Measurements from ENCODE around the gene ZNF322.

Gene ZNF322

GRCh38 chr6:26624557-26624956 lies 35.0 kb downstream of the ZNF322 start:
- DNase-seq = no peak
- H3K36me3 ChIP-seq (replicated peaks; ENCODE audit: insufficient read depth, low read length) = no peaks in the 10 kb centered on the region
- H3K4me3 ChIP-seq (ENCODE audit: low read length) = no peak overlapping the region
- H3K4me1 ChIP-seq (ENCODE audit: low read length) = no peaks in the 10 kb centered on the region
- H4K20me1 ChIP-seq (ENCODE audit: insufficient read depth, low read length) = no peaks in the 10 kb centered on the region
- no peaks in the 10 kb centered on the region for H3K79me2 ChIP-seq (ENCODE audit: low read length)
- H3K27ac ChIP-seq (ENCODE audit: low read length) = no peak overlapping the region
- H3K9ac ChIP-seq (ENCODE audit: low read length) = no peak overlapping the region
- no peak overlapping the region for H2AFZ ChIP-seq (ENCODE audit: low read length)
- no peak overlapping the region for H3K4me2 ChIP-seq (ENCODE audit: low read depth, low read length)
- no peaks in the 10 kb centered on the region for H3K9me2 ChIP-seq (replicated peaks; ENCODE audit: insufficient read depth, low read length)
- no peak for TF ChIP-seq EZH2 (optimal IDR thresholded peaks at IDR 0.05; ENCODE audit: low read depth, low read length)
- TF ChIP-seq EZH2phosphoT487 (IDR thresholded peaks at IDR 0.05; ENCODE audit: low read length) = no peak
- no peak for TF ChIP-seq CTCF (IDR thresholded peaks at IDR 0.05; ENCODE audit: low read length)
- H3K9me3 ChIP-seq (replicated peaks; ENCODE audit: insufficient read depth, low read length) = no peaks in the 10 kb centered on the region
- H3K27me3 ChIP-seq (replicated peaks; ENCODE audit: insufficient read depth, low read length) = no peaks in the 10 kb centered on the region
- H3F3A ChIP-seq (ENCODE audit: insufficient read depth, low read length) = no peaks in the 10 kb centered on the region

GRCh38 chr6:26623339-26623859 lies 36.1 kb downstream of the ZNF322 start:
- Histone ChIP-seq H4K20me1 (ENCODE audit: insufficient read depth, low read length) (no peaks in the 10 kb centered on the region), H3K9me3 (replicated peaks; ENCODE audit: insufficient read depth, low read length) (no peaks in the 10 kb centered on the region), H3K27me3 (replicated peaks; ENCODE audit: insufficient read depth, low read length) (no peaks in the 10 kb centered on the region), H3K4me3 (ENCODE audit: low read length) (no peak overlapping the region), H3K9me2 (replicated peaks; ENCODE audit: insufficient read depth, low read length) (no peaks in the 10 kb centered on the region), H3K4me2 (ENCODE audit: low read depth, low read length) (no peak overlapping the region), H3K9ac (ENCODE audit: low read length) (no peak overlapping the region), H3K36me3 (replicated peaks; ENCODE audit: insufficient read depth, low read length) (no peaks in the 10 kb centered on the region), H3K79me2 (ENCODE audit: low read length) (no peaks in the 10 kb centered on the region), H3K27ac (ENCODE audit: low read length) (no peak overlapping the region), H3F3A (ENCODE audit: insufficient read depth, low read length) (no peaks in the 10 kb centered on the region), H2AFZ (ENCODE audit: low read length) (no peak overlapping the region), H3K4me1 (ENCODE audit: low read length) (no peaks in the 10 kb centered on the region)
- no peak for DNase-seq
- no peak for TF ChIP-seq EZH2 (optimal IDR thresholded peaks at IDR 0.05; ENCODE audit: low read depth, low read length)
- no peak for TF ChIP-seq CTCF (IDR thresholded peaks at IDR 0.05; ENCODE audit: low read length)

GRCh38 chr6:26613689-26614683 lies 45.6 kb downstream of the ZNF322 start:
- H3F3A ChIP-seq (ENCODE audit: insufficient read depth, low read length) = no peaks in the 10 kb centered on the region
- no peaks in the 10 kb centered on the region for H3K4me1 ChIP-seq (ENCODE audit: low read length)
- H3K4me3 ChIP-seq (ENCODE audit: low read length) = no peak overlapping the region
- no peak for TF ChIP-seq EZH2phosphoT487 (IDR thresholded peaks at IDR 0.05; ENCODE audit: low read length)
- no peak for TF ChIP-seq EZH2 (optimal IDR thresholded peaks at IDR 0.05; ENCODE audit: low read depth, low read length)
- no peak for TF ChIP-seq CTCF (IDR thresholded peaks at IDR 0.05; ENCODE audit: low read length)
- H3K27me3 ChIP-seq (replicated peaks; ENCODE audit: insufficient read depth, low read length) = no peaks in the 10 kb centered on the region
- no peak overlapping the region for H3K27ac ChIP-seq (ENCODE audit: low read length)
- no peak overlapping the region for H3K4me2 ChIP-seq (ENCODE audit: low read depth, low read length)
- no peaks in the 10 kb centered on the region for H3K79me2 ChIP-seq (ENCODE audit: low read length)
- no peak for DNase-seq
- no peaks in the 10 kb centered on the region for H3K9me2 ChIP-seq (replicated peaks; ENCODE audit: insufficient read depth, low read length)
- no peaks in the 10 kb centered on the region for H3K9me3 ChIP-seq (replicated peaks; ENCODE audit: insufficient read depth, low read length)
- H3K36me3 ChIP-seq (replicated peaks; ENCODE audit: insufficient read depth, low read length) = no peaks in the 10 kb centered on the region
- H3K9ac ChIP-seq (ENCODE audit: low read length) = no peak overlapping the region
- no peaks in the 10 kb centered on the region for H4K20me1 ChIP-seq (ENCODE audit: insufficient read depth, low read length)
- no peak overlapping the region for H2AFZ ChIP-seq (ENCODE audit: low read length)

All from MM.1S (cell line).